Uterus (tissue), 4 donors: ENCODE results near the gene PTPRD. TPM values are rescaled to one million over a fixed set of nuclear protein-coding genes. Genes with fewer than 3 reads are reported as not detected.

Source experiments
- DNase-seq, 2 donors: peaks; one replicate each; pipeline ENCODE4 v3.0.0-alpha.2; 2019 to 2020
- H3K27ac ChIP-seq, 2 donors: fragments of 200-600 bp; sonication (generic); 1 replicate in 1 of 2; 2 replicates in 1 of 2; pipeline ENCODE4 v1.5.1; 2016 to 2018
- H3K27me3 ChIP-seq, 2 donors: fragments of 200-600 bp; sonication (generic); one replicate each; pipeline ENCODE4 v1.5.1; 2018 to 2019; ENCODE audit warnings: control low read depth in 1 of 2
- H3K36me3 ChIP-seq, 2 donors: fragments of 200-600 bp; sonication (generic); one replicate each; pipeline ENCODE4 v1.5.1; 2019; ENCODE audit warnings: control low read depth in 1 of 2
- H3K4me1 ChIP-seq, 2 donors: fragments of 200-600 bp; sonication (generic); one replicate each; pipeline ENCODE4 v1.5.1; 2018 to 2019; ENCODE audit warnings: control low read depth in 1 of 2
- H3K4me3 ChIP-seq, 2 donors: fragments of 200-600 bp; sonication (generic); 1 replicate in 1 of 2; 2 replicates in 1 of 2; pipeline ENCODE4 v1.5.1; 2018 to 2019; ENCODE audit warnings: mild to moderate bottlenecking in 1 of 2
- H3K9me3 ChIP-seq, 2 donors: fragments of 200-600 bp; sonication (generic); one replicate each; pipeline ENCODE4 v1.5.1; 2019; ENCODE audit warnings: control low read depth in 1 of 2
- POLR2A ChIP-seq, 2 donors: fragments of 450-650 bp; IDR thresholded peaks; one replicate each; pipeline ENCODE4 v1.6.1; 2016; ENCODE audit warnings: antibody characterized with exemption in 2 of 2, mild to moderate bottlenecking in 1 of 2, moderate library complexity in 1 of 2
- intact Hi-C: fragments of 100-400 bp; cut with DNase I; formaldehyde crosslinking; loops from one replicate; pipeline ENCODE4 v1.15.1; 2023; ENCODE audit warnings: low total_unique reads
- total RNA-seq, 4 donors: library from RNA; depleted of rRNA in 3 of 4; stranded (reverse); fragments of >200 nt in 3 of 4; gene quantifications; one replicate each; pipeline versions ENCODE4 v1.1.0 to v1.2.4, GENCODE V29; 2014 to 2023
- TF ChIP-seq, protein P1 (sequence below), 4 experiments: fragments of 200-600 bp in 2 of 4; fragments of 450-650 bp in 2 of 4; sonication (generic) in 2 of 4; IDR thresholded peaks; one replicate each; pipeline ENCODE4 v1.5.1; 2016 to 2019; ENCODE audit warnings: antibody characterized with exemption in 4 of 4, mild to moderate bottlenecking in 2 of 4, moderate library complexity in 1 of 4
- donor health status: DM: yes; HTN: yes; CAD: no.

Gene PTPRD
- total RNA-seq, 4 donors from 2014 or later = 1.2 to 136 (median 26.4) TPM

GRCh38 chr9:8633784-8634183 lies 1979.0 kb downstream of the PTPRD start:
- intact Hi-C loops = no loop called here
- no peaks in the 10 kb centered on the region for H3K9me3 ChIP-seq
- no peak for DNase-seq
- no peaks in the 10 kb centered on the region for H3K4me1 ChIP-seq
- no peak overlapping the region for H3K4me3 ChIP-seq
- H3K27ac ChIP-seq = no peak overlapping the region
- TF ChIP-seq POLR2A (IDR thresholded peaks at IDR 0.05) = no peak
- H3K36me3 ChIP-seq = no peaks in the 10 kb centered on the region
- no peaks in the 10 kb centered on the region for H3K27me3 ChIP-seq

- TF ChIP-seq POLR2A (IDR thresholded peaks at IDR 0.05) = no peak
- TF ChIP-seq, protein P1, sequence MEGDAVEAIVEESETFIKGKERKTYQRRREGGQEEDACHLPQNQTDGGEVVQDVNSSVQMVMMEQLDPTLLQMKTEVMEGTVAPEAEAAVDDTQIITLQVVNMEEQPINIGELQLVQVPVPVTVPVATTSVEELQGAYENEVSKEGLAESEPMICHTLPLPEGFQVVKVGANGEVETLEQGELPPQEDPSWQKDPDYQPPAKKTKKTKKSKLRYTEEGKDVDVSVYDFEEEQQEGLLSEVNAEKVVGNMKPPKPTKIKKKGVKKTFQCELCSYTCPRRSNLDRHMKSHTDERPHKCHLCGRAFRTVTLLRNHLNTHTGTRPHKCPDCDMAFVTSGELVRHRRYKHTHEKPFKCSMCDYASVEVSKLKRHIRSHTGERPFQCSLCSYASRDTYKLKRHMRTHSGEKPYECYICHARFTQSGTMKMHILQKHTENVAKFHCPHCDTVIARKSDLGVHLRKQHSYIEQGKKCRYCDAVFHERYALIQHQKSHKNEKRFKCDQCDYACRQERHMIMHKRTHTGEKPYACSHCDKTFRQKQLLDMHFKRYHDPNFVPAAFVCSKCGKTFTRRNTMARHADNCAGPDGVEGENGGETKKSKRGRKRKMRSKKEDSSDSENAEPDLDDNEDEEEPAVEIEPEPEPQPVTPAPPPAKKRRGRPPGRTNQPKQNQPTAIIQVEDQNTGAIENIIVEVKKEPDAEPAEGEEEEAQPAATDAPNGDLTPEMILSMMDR (IDR thresholded peaks at IDR 0.05) = no peak
- H3K27me3 ChIP-seq = no peaks in the 10 kb centered on the region
- no peak overlapping the region for H3K4me3 ChIP-seq
- H3K36me3 ChIP-seq = no peaks in the 10 kb centered on the region
- intact Hi-C loops = no loop called here
- H3K27ac ChIP-seq = no peak overlapping the region
- no peaks in the 10 kb centered on the region for H3K4me1 ChIP-seq
- H3K9me3 ChIP-seq = no peaks in the 10 kb centered on the region
- DNase-seq = no peak
Observed at GRCh38 chr9:8632493-8632892, 1980.3 kb downstream of the PTPRD start.

DNA sequence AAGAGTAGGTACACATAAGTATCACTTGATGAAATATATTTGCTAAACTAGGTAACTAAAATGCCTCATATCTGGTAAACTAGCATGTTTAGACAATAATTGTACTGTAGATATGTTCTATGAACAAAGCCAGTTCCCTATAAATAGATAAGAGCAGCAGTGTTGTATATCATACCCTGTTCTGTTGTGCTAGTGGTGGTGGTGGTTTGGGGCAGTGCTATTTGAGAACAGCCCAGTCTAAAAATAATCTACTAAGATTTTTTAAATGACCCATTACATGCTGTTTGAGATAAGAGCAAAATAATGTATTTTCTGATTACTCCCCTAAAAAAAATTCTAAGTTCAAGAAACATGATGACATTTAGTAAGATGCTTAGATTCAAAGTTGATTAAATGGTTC lies 1984.0 kb downstream of the PTPRD start:
- Histone ChIP-seq H3K4me1 (no peaks in the 10 kb centered on the region), H3K4me3 (no peak overlapping the region), H3K27ac (no peak overlapping the region), H3K36me3 (no peaks in the 10 kb centered on the region), H3K27me3 (no peaks in the 10 kb centered on the region), H3K9me3 (no peaks in the 10 kb centered on the region)
- no peak for TF ChIP-seq POLR2A (IDR thresholded peaks at IDR 0.05)
- TF ChIP-seq, protein P1 (IDR thresholded peaks at IDR 0.05) = no peak
- no peak for DNase-seq
- intact Hi-C loops = no loop called here

DNA sequence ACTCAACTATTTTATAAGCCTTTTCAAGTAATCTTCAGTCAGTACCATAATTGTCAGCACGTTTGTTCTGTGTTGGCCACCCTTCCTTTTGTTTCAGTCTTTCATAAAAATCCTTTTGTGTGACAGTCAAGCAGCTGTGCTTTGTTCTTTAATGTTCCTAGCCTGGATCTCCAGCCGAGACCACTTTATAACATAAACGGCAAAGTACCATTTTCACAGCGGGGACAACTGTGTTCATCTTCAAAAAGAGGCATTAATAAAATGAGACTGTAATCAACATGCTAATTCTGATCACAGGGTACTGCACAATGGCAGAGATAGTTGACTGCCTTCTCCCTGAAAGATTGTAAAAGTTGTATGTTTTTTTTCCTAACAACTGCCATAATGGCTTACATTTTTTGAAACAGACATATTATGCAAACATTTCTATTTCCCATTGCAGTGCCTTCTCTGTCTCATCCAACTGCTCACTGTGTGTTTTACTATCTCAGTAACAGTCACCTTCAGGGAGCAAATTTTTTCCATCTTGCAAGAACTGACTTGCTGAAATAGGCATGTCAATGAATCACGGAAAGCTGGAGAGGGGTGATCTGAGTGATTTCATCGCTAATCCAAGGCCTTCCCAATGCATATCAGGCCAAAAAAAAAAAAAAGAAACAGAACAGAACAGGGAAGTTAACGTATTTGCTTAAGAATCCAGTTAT lies 1984.7 kb downstream of the PTPRD start:
- intact Hi-C loops = no loop called here
- Histone ChIP-seq H3K27me3 (no peaks in the 10 kb centered on the region), H3K27ac (no peak overlapping the region), H3K4me3 (no peak overlapping the region), H3K36me3 (no peaks in the 10 kb centered on the region), H3K4me1 (no peaks in the 10 kb centered on the region), H3K9me3 (no peaks in the 10 kb centered on the region)
- TF ChIP-seq POLR2A (IDR thresholded peaks at IDR 0.05) = no peak
- TF ChIP-seq, protein P1 (IDR thresholded peaks at IDR 0.05) = no peak
- no peak for DNase-seq

- no peak overlapping the region for H3K27ac ChIP-seq
- no peaks in the 10 kb centered on the region for H3K9me3 ChIP-seq
- TF ChIP-seq, protein P1 (IDR thresholded peaks at IDR 0.05) = no peak
- TF ChIP-seq POLR2A (IDR thresholded peaks at IDR 0.05) = no peak
- no peaks in the 10 kb centered on the region for H3K27me3 ChIP-seq
- H3K4me1 ChIP-seq = no peaks in the 10 kb centered on the region
- intact Hi-C loops = no loop called here
- H3K36me3 ChIP-seq = no peaks in the 10 kb centered on the region
- no peak for DNase-seq
- H3K4me3 ChIP-seq = no peak overlapping the region
Observed at GRCh38 chr9:8622871-8623270, 1989.9 kb downstream of the PTPRD start.
